ENCODE measurements around the gene RFC1.

DNA sequence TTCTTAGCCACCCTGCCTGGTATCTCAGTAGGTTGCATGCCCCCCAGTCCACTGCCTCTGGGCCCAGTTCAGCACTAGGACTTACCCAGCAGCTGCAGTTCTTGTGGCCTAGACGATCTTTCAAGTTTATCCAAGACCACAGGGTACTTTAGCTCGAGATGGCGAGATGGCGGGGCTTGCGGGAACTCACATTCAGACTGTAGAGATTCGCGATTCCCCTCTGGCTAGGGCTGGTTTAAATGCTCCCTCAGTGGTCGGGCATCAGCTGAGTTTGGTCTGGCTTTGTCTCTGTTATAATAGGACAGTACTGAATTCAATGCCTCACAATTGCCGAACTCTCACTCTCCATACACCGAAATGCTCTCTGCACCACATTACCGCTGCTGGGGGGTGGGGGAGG, 18.4 kb upstream of the RFC1 start:
- TF ChIP-seq POLR2A (IDR thresholded peaks at IDR 0.05) = no peak
- no peak for TF ChIP-seq POLR2AphosphoS5 (IDR thresholded peaks at IDR 0.05)

Measured in prostate gland (tissue), 1 donor.